KMS-11 (cell line): ENCODE results near the gene GALNT2.

ENCODE experiments used
- H2AFZ ChIP-seq: fragments of 200-600 bp; sonication (generic); 2 replicates; pipeline ENCODE4 v1.6.1; 2016; ENCODE audit warnings: antibody characterized with exemption, mixed run types, low read depth
- H3K27ac ChIP-seq: fragments of 200-600 bp; sonication (generic); 2 replicates; pipeline ENCODE4 v1.6.1; 2016; ENCODE audit warnings: mild to moderate bottlenecking, mixed run types
- H3K27me3 ChIP-seq: fragments of 200-600 bp; sonication (generic); 2 replicates; pipeline ENCODE4 v1.6.1; 2017; ENCODE audit warnings: mild to moderate bottlenecking, low read depth, mixed run types, moderate library complexity; ENCODE audit not compliant: insufficient read depth
- H3K36me3 ChIP-seq: fragments of 200-600 bp; sonication (generic); 2 replicates; pipeline ENCODE4 v1.6.1; 2017; ENCODE audit warnings: mild to moderate bottlenecking, mixed run types; ENCODE audit not compliant: insufficient read depth
- H3K4me1 ChIP-seq: fragments of 200-600 bp; sonication (generic); 2 replicates; pipeline ENCODE4 v1.6.1; 2016; ENCODE audit warnings: mild to moderate bottlenecking, low read depth, mixed run types; ENCODE audit not compliant: poor library complexity, severe bottlenecking
- H3K4me2 ChIP-seq: fragments of 200-600 bp; sonication (generic); 2 replicates; pipeline ENCODE4 v1.7.0; 2016; ENCODE audit warnings: mild to moderate bottlenecking, mixed run types
- H3K4me3 ChIP-seq: fragments of 200-600 bp; sonication (generic); IDR thresholded peaks from 2 replicates; pipeline ENCODE4 v1.6.1; 2017; ENCODE audit warnings: low read depth, low read length, mixed read lengths; ENCODE audit not compliant: insufficient read depth
- H3K79me2 ChIP-seq: fragments of 200-600 bp; sonication (generic); 2 replicates; pipeline ENCODE4 v1.6.1; 2016; ENCODE audit warnings: low read depth, mixed run types; ENCODE audit not compliant: insufficient read depth
- H3K9ac ChIP-seq: fragments of 200-600 bp; sonication (generic); 2 replicates; pipeline ENCODE4 v1.6.1; 2016; ENCODE audit warnings: mild to moderate bottlenecking, mixed run types
- H4K20me1 ChIP-seq: fragments of 200-600 bp; sonication (generic); 2 replicates; pipeline ENCODE4 v1.6.1; 2016; ENCODE audit warnings: mild to moderate bottlenecking, mixed run types; ENCODE audit not compliant: insufficient read depth
- TF ChIP-seq, protein P1 (sequence below): fragments of 200-600 bp; sonication (generic); conservative IDR thresholded peaks from 2 replicates; pipeline ENCODE4 v1.6.1; 2017; ENCODE audit warnings: low read depth, mild to moderate bottlenecking, antibody characterized with exemption, low read length, moderate library complexity, mixed read lengths

GALNT2 gene

DNA sequence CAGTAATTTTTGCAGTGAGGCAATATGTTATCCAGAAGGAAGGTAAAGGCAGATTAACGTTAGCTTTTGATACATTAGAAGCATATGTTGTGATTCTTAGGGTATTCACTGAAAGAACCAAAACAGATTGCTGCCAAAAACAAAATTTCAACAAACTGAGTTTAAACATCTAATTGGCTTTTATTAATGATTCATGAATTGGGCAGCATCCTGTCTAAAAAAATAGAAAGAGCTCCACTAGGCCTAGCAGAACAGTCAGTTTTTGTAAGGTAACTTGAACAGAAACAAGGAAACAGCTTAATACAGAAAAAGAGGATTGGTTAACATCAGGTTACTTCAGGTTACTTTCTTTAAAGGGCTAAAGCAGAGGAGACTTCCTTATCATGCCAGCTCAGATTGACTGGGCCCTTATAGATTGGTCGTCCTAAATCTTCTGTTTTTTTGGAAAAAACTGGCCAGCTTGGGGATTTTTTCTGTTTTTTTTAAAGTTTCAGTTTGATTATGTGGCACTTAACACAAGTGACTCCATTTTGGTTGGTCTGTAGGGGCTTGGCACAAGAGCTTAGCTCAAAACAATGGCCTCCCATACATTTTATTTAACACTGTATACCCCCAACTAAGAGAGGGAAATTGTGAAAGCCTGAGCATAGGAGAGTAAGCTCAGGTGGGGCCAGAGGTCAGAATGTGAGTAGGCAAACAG is 36.8 kb upstream of the GALNT2 start:
- TF ChIP-seq, protein P1, sequence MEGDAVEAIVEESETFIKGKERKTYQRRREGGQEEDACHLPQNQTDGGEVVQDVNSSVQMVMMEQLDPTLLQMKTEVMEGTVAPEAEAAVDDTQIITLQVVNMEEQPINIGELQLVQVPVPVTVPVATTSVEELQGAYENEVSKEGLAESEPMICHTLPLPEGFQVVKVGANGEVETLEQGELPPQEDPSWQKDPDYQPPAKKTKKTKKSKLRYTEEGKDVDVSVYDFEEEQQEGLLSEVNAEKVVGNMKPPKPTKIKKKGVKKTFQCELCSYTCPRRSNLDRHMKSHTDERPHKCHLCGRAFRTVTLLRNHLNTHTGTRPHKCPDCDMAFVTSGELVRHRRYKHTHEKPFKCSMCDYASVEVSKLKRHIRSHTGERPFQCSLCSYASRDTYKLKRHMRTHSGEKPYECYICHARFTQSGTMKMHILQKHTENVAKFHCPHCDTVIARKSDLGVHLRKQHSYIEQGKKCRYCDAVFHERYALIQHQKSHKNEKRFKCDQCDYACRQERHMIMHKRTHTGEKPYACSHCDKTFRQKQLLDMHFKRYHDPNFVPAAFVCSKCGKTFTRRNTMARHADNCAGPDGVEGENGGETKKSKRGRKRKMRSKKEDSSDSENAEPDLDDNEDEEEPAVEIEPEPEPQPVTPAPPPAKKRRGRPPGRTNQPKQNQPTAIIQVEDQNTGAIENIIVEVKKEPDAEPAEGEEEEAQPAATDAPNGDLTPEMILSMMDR, result no peak
- H3K36me3 ChIP-seq, result no peaks in the 10 kb centered on the region
- no peak overlapping the region for H3K4me2 ChIP-seq
- no peak overlapping the region for H3K27ac ChIP-seq
- H3K79me2 ChIP-seq, result no peaks in the 10 kb centered on the region
- H2AFZ ChIP-seq, result no peak overlapping the region
- no peaks in the 10 kb centered on the region for H3K4me1 ChIP-seq
- H3K4me3 ChIP-seq, result no peak overlapping the region
- H4K20me1 ChIP-seq, result no peaks in the 10 kb centered on the region
- H3K27me3 ChIP-seq, result no peaks in the 10 kb centered on the region
- no peak overlapping the region for H3K9ac ChIP-seq

GRCh38 chr1:230031131-230031530 is 35.9 kb upstream of the GALNT2 start:
- Histone ChIP-seq H3K27me3 (no peaks in the 10 kb centered on the region), H3K9ac (no peak overlapping the region), H4K20me1 (no peaks in the 10 kb centered on the region), H3K4me1 (peaks cover under 1% of the 10 kb centered on the region), H3K27ac (no peak overlapping the region), H3K36me3 (no peaks in the 10 kb centered on the region), H2AFZ (no peak overlapping the region), H3K79me2 (no peaks in the 10 kb centered on the region), H3K4me2 (no peak overlapping the region), H3K4me3 (no peak overlapping the region)
- TF ChIP-seq, protein P1, result no peak

DNA sequence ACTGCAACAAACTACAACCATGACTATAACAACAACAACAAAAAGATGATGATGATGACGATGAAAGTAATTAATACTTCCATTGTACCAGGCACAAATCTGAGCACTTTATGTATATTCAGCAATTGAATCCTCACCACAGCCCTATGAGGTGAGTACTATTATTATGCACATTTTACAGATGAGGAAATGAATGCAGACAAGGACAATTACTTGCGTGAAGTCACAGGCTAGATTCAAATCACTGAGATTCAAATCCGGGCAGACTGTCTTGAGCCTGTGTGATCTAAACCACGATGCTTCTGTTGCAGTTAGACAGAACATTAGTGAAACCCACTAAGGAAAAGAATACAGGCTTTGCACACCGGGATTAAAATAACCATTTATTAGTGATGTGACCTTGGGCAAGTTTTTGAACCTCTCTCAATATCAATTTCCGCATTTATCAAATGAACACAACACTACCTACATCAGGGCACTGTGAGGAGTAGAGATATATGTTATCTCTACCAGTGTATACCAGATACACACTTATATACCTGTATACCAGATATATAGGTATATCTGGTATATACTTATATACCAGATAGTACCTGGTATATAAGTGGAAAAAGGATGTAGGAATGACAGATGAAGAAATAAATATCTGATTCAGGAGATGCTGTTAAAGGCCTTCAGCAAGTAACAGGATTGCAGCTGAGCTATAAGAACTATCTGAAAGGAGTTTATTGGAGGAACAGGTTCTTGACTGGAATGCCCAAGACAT is 34.3 kb upstream of the GALNT2 start:
- Histone ChIP-seq H3K27me3 (no peaks in the 10 kb centered on the region), H3K4me3 (no peak overlapping the region), H3K79me2 (no peaks in the 10 kb centered on the region), H3K27ac (no peak overlapping the region), H3K9ac (no peak overlapping the region), H4K20me1 (no peaks in the 10 kb centered on the region), H3K4me1 (peaks cover 16% of the 10 kb centered on the region), H2AFZ (no peak overlapping the region), H3K36me3 (no peaks in the 10 kb centered on the region), H3K4me2 (no peak overlapping the region)
- TF ChIP-seq, protein P1, result no peak

DNA sequence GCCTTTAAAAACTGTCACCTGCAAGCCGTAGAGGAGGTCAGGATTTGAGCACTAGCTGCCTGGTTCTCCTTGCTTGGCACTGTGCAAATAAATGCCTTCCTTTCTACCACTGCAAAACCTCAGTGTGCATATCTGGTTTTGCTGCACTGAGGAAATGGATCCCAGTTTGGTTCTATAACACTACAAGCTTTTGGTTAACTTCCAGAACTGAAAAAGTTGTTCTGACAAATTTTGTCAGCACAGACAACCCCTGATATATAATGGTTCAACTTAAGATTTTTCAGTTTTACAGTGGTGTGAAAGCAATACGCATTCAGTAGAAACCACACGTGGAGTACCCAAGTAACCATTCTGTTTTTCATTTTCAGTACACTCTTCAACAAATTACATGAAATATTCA is 29.8 kb upstream of the GALNT2 start:
- TF ChIP-seq, protein P1, result no peak
- Histone ChIP-seq H3K4me3 (no peak overlapping the region), H3K36me3 (no peaks in the 10 kb centered on the region), H3K9ac (peak overlapping the region; percentile 1; the same call in 1 of the 2 replicates), H3K4me2 (peak overlapping the region; percentile 51), H3K79me2 (no peaks in the 10 kb centered on the region), H3K4me1 (peaks cover 29% of the 10 kb centered on the region), H4K20me1 (no peaks in the 10 kb centered on the region), H3K27ac (peak overlapping the region; percentile 54; the same call in 1 of the 2 replicates), H3K27me3 (no peaks in the 10 kb centered on the region), H2AFZ (peak overlapping the region; percentile 16; the same call in 1 of the 2 replicates)
